GM11168 (cell line): Measurements from ENCODE around the gene MTMR2.

Source experiments
- in situ Hi-C: fragments of 300-500 bp; cut with MboI; formaldehyde crosslinking; loops from one replicate; pipeline ENCODE4 v1.12.0; 2022; ENCODE audit warnings: low sequenced_read_pairs; ENCODE audit not compliant: unreplicated experiment

The MTMR2 gene

GRCh38 chr11:95918720-95919119, 5.2 kb downstream of the MTMR2 start:
- in situ Hi-C loops, result no loop called here

- in situ Hi-C loops, result no loop called here
Measured at GRCh38 chr11:95918056-95918455, 5.9 kb downstream of the MTMR2 start.

GRCh38 chr11:95917193-95918036, 6.5 kb downstream of the MTMR2 start:
- in situ Hi-C loops, result no loop called here

- in situ Hi-C loops, result no loop called here
Measured at GRCh38 chr11:95916049-95916448, 7.9 kb downstream of the MTMR2 start.

GRCh38 chr11:95915051-95915450, 8.9 kb downstream of the MTMR2 start:
- in situ Hi-C loops, result no loop called here

GRCh38 chr11:95913830-95914615, 9.9 kb downstream of the MTMR2 start:
- in situ Hi-C loops, result no loop called here

GRCh38 chr11:95912902-95913560, 10.9 kb downstream of the MTMR2 start:
- in situ Hi-C loops, result no loop called here

GRCh38 chr11:95911369-95911759, 12.5 kb downstream of the MTMR2 start:
- in situ Hi-C loops, result no loop called here

GRCh38 chr11:95910638-95911368, 13.1 kb downstream of the MTMR2 start:
- in situ Hi-C loops, result no loop called here

- in situ Hi-C loops, result no loop called here
Measured at GRCh38 chr11:95908826-95909225, 15.1 kb downstream of the MTMR2 start.

GRCh38 chr11:95907476-95907875, 16.4 kb downstream of the MTMR2 start:
- in situ Hi-C loops, result no loop called here

- in situ Hi-C loops, result no loop called here
Measured at GRCh38 chr11:95904009-95904650, 19.8 kb downstream of the MTMR2 start.

- in situ Hi-C loops, result no loop called here
Measured at GRCh38 chr11:95898782-95899181, 25.1 kb downstream of the MTMR2 start.

GRCh38 chr11:95897731-95898130, 26.2 kb downstream of the MTMR2 start:
- in situ Hi-C loops, result no loop called here

GRCh38 chr11:95895815-95896214, 28.1 kb downstream of the MTMR2 start:
- in situ Hi-C loops, result no loop called here

- in situ Hi-C loops, result no loop called here
Measured at GRCh38 chr11:95892892-95893570, 30.9 kb downstream of the MTMR2 start.

GRCh38 chr11:95892492-95892891, 31.4 kb downstream of the MTMR2 start:
- in situ Hi-C loops, result no loop called here

GRCh38 chr11:95891423-95892170, 32.3 kb downstream of the MTMR2 start:
- in situ Hi-C loops, result no loop called here

GRCh38 chr11:95888852-95889251, 35.1 kb downstream of the MTMR2 start:
- in situ Hi-C loops, result no loop called here
